ENCODE measurements around the gene DCTPP1. TPM values are rescaled to one million over a fixed set of nuclear protein-coding genes. Genes with fewer than 3 reads are reported as not detected.
A peak's percentile ranks its signal among the peaks of the same experiment; 100 is the strongest.

Gene DCTPP1
- total and polyA plus RNA-seq, 9 of the 15 experiments (the other 6 are each of a cell fraction or from before 2014, with no cell fraction given) = 45.0 to 132 (median 80.6) TPM

- TF ChIP-seq STAT6 (CRISPR knock-in tag; IDR thresholded peaks at IDR 0.05) = no peak
- TF ChIP-seq ZNF318 (IDR thresholded peaks at IDR 0.05; ENCODE audit: borderline replicate concordance in 1 of 2, low read depth in 1 of 2) = no peak
- TF ChIP-seq, protein P1, sequence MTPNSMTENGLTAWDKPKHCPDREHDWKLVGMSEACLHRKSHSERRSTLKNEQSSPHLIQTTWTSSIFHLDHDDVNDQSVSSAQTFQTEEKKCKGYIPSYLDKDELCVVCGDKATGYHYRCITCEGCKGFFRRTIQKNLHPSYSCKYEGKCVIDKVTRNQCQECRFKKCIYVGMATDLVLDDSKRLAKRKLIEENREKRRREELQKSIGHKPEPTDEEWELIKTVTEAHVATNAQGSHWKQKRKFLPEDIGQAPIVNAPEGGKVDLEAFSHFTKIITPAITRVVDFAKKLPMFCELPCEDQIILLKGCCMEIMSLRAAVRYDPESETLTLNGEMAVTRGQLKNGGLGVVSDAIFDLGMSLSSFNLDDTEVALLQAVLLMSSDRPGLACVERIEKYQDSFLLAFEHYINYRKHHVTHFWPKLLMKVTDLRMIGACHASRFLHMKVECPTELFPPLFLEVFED (CRISPR knock-in tag; conservative IDR thresholded peaks at IDR 0.05) = no peak
- no peak for TF ChIP-seq NEUROD1 (IDR thresholded peaks at IDR 0.05; ENCODE audit: borderline replicate concordance, low read depth, low read length, partially characterized antibody)
- 0 out of 2 replicates have a peak, but pooled peaks have one; percentile 5 for TF ChIP-seq KAT7 (CRISPR knock-in tag; IDR thresholded peaks at IDR 0.05; ENCODE audit: borderline replicate concordance)
- no peak for TF ChIP-seq CBX1 (IDR thresholded peaks at IDR 0.05; ENCODE audit: low read depth)
- no peak for TF ChIP-seq ESRRB (CRISPR knock-in tag; IDR thresholded peaks at IDR 0.05; ENCODE audit: borderline replicate concordance)
- no peak for TF ChIP-seq HBP1 (CRISPR knock-in tag; IDR thresholded peaks at IDR 0.05)
- no peak for TF ChIP-seq CBFA2T3 (IDR thresholded peaks at IDR 0.05)
- no peak for TF ChIP-seq TAF9B (IDR thresholded peaks at IDR 0.05; ENCODE audit: partially characterized antibody)
- TF ChIP-seq, protein P2, sequence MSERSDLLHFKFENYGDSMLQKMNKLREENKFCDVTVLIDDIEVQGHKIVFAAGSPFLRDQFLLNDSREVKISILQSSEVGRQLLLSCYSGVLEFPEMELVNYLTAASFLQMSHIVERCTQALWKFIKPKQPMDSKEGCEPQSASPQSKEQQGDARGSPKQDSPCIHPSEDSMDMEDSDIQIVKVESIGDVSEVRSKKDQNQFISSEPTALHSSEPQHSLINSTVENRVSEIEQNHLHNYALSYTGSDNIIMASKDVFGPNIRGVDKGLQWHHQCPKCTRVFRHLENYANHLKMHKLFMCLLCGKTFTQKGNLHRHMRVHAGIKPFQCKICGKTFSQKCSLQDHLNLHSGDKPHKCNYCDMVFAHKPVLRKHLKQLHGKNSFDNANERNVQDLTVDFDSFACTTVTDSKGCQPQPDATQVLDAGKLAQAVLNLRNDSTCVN (CRISPR knock-in tag; IDR thresholded peaks at IDR 0.05) = 0 out of 2 replicates have a peak, but pooled peaks have one; percentile 1
- no peak for TF ChIP-seq SMARCB1 (IDR thresholded peaks at IDR 0.05; ENCODE audit: insufficient read length, low read depth)
These were observed 669 bp upstream of the DCTPP1 start (continued) for GRCh38 chr16:30430428-30430970.

Measured in K562 (cell line).